HFF-Myc (cell line): ENCODE measurements around the gene SNCAIP.

Source experiments
- DNase-seq: peaks from one replicate; pipeline ENCODE4 v3.0.0-alpha.2; 2011; ENCODE audit warnings: low read depth; ENCODE audit errors: extremely low read depth
- H3K4me3 ChIP-seq: replicated peaks from 2 replicates; pipeline ENCODE4 v1.5.1; 2011; ENCODE audit warnings: low read depth, mild to moderate bottlenecking, control low read depth, low read length
- CTCF ChIP-seq: IDR thresholded peaks from 2 replicates; pipeline ENCODE4 v1.5.1; 2012; ENCODE audit warnings: mild to moderate bottlenecking, low read depth, low read length, control low read depth; ENCODE audit errors: missing control alignments

SNCAIP gene

GRCh38 chr5:122286541-122286940 is 25.5 kb upstream of the SNCAIP start:
- H3K4me3 ChIP-seq, result no peak overlapping the region
- TF ChIP-seq CTCF, result no peak

GRCh38 chr5:122287101-122287500 is 24.9 kb upstream of the SNCAIP start:
- no peak for DNase-seq
- TF ChIP-seq CTCF, result no peak
- no peak overlapping the region for H3K4me3 ChIP-seq

More at GRCh38 chr5:122286541-122286940, 25.5 kb upstream of the SNCAIP start:
- no peak for DNase-seq

GRCh38 chr5:122291000-122291901 is 20.8 kb upstream of the SNCAIP start:
- DNase-seq, result no peak
- H3K4me3 ChIP-seq, result no peak overlapping the region
- no peak for TF ChIP-seq CTCF

- H3K4me3 ChIP-seq, result no peak overlapping the region
- no peak for DNase-seq
- TF ChIP-seq CTCF, result no peak
Measured at GRCh38 chr5:122292332-122292731, 19.7 kb upstream of the SNCAIP start.

GRCh38 chr5:122295138-122295537 is 16.9 kb upstream of the SNCAIP start:
- DNase-seq, result no peak
- peak; percentile 31 for TF ChIP-seq CTCF
- H3K4me3 ChIP-seq, result no peak overlapping the region

GRCh38 chr5:122296871-122297270 is 15.2 kb upstream of the SNCAIP start:
- DNase-seq, result no peak
- TF ChIP-seq CTCF, result no peak
- no peak overlapping the region for H3K4me3 ChIP-seq
